ENCODE measurements around the gene CCL3.
"Not testable (repeated sequence)": the region's sequence is repeated elsewhere in the genome, so short reads cannot be mapped to it uniquely, and the experiment has no call there.

Gene CCL3

DNA sequence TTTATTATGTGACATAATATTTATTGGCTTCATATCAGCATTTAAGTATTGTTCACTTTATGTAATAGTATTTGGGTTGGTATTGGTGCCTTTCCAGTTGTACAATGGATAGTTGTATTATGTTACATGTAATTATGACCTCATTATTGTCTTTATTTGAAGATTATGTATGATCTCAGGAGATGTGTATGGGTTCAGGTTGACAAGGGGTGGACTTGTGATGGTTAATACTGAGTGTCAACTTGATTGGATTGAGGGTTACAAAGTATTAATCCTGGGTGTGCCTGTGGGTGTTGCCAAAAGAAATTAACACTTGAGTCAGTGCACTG, 25.7 kb upstream of the CCL3 start:
- not testable (repeated sequence) for DNase-seq (ENCODE audit: low spot score)

DNA sequence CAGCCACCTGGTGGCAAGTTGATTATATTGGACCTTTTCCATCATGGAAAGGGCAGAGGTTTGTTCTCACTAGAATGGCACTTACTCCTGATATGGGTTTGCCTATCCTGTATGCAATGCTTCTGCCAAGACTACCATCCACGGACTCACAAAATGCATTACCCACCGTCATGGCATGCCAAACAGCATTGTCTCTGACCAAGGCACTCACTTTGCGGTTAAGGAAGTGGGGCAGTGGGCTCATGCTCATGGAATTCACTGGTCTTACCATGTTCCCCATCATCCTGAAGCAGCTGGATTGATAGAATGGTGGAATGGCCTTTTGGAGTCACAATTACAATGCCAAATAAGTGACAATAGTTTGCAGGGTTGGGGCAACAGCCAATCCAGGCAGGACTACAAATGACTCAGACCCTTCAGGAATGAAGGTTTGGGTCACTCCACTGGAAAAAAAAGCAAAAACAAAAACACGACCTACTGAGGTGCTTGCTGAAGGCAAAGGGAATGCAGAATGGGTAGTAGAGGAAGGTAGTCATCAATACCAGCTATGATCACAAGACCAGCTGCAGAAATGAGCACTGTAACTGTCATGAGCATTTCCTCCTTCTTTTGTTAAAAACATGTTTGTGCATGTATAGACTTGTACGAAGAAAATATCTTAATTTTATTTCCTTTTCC, 25.2 kb upstream of the CCL3 start:
- DNase-seq (ENCODE audit: low spot score): not testable (repeated sequence)

DNA sequence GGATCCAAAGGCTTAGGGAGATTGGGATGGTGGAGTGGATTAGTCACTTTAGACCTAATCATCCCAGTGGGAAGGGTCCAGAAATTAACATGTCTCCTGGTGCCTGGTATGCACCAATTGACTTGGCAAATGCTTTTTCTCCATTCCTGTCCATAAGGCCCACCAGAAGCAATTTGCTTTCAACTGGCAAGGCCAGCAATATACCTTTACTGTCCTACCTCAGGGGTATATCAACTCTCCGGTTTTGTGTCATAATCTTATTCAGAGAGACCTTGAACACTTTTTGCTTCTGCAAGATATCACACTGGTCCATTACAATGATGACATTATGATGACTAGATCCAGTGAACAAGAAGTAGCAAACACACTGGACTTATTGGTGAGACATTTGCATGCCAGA, 23.2 kb upstream of the CCL3 start:
- DNase-seq (ENCODE audit: low spot score): not testable (repeated sequence)

DNA sequence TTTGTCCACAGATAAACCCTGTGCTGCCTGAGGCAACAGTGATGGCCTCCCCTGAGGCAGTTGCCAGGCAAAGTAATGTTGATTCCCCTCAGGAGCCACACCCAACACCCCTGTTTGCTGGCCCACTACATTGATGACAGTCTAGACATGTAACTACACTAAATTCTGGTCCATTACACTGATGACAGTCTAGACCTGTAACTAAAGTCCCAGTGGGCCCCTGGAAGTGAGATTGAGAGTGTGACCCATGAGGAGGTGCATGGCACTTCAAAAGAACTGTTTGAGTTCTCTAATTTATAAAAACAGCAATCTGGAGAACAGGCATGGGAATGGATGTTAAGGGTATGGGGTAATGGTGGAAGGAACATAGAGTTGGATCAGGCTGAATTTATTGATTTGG, 22.6 kb upstream of the CCL3 start:
- DNase-seq (ENCODE audit: low spot score): no peak

DNA sequence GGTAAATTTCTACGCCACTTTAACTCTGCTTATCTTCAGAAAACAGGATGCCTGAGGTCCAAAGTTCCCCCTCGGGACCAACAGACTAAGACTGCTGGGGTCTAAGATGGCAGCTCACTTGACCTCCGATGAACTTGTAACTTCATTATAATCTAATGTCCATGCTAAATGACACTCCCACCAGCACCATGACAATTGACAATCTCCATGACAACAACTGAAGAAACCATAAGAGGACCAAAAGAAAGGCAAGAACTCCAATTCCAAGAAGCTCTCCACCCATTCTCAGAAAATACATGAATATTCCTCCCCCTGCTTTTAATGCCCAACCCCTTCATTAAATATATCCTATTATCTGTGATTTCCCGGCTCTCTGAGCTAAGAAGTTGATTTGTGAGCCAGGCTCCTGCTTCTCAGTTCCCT, 21.1 kb upstream of the CCL3 start:
- DNase-seq (ENCODE audit: low spot score): no peak

DNA sequence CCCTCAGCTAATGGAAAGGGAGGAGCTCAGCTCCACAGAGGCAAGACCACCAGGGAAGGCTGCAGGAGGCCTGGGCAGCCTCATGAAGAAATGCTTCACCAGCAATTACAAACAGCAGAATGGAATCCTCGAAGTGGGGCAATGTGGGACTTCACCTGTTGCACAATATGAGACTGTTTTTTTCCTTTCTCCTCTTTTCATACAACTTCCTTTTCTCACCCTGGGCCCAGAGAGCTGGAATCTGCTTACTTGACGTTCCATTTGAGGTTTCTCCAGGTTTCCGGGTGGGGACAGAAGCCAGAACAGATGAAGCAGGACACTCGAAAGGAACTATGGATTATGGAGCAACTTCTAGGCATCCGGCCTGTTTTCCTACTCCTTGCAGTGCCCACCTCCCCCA, 18.3 kb upstream of the CCL3 start:
- not testable (repeated sequence) for DNase-seq (ENCODE audit: low spot score)

DNA sequence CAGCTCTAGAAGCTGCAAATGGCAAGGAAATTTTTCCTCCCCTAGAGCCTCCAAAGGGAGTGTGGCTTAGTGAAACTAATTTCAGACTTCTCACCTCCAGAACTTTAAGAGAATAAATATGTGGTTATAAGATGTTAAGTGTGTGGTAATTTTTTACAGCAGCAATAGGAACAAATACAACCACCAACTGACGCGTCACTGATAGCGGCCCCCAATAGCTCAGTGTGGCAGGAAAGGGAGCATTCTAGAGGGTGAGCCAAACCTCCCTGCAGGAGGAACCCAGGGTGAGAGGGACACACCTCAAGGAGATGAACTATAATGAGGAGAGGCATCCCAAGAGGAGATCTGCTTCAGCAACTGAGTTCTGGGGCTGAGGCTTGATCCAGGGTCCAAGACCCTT, 17.7 kb upstream of the CCL3 start:
- DNase-seq (ENCODE audit: low spot score): no peak

DNA sequence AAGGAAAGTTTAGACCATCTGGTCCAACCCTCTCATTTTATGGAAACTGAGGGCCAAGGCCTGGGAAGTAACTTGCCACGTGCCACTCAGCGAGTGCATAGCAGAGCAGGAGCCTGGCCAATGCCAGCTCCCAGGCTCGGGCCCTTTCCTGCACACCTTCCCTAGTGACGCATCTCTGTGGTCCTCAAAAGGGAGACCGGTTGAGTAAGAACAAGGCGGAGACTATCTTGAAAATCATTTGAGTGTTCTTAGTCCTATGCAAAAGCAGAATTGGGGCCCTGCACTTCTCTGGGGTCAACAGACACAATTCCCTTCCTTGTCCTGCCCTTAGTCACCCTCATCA, 16.5 kb upstream of the CCL3 start:
- no peak for DNase-seq (ENCODE audit: low spot score)

DNA sequence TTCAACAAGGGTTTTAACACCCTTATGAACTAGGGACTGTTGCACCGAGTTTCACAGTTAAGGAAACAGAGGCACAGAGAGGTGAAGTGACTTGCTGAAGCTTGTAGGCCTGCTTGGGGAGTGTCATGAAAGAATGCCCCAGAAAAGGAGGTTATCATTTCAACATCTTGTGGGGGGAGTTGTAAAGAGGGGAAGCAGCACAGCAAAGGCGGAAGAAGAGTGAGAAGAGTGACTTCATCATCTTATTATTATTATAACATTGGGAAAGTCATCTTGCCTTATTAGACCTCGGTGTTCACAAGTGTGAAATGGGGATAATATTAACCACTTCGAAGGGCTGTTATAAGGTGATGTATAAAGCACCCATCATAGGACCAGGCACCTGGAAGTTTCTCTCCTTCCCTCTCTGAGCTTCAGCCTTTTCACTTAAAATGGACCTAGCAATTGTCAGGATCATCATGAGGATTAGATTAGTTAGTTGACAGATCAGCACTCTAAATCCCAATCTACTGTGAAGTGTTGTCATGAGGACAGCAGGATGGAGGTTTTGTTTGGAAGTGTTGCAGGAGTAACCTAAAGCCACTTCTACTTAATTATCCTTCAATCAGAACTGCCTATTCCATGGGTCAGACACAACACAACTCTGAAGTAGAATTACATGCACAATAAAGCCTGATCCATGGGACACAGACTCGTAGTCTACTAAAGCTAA, 16.0 kb upstream of the CCL3 start:
- DNase-seq (ENCODE audit: low spot score): no peak

DNA sequence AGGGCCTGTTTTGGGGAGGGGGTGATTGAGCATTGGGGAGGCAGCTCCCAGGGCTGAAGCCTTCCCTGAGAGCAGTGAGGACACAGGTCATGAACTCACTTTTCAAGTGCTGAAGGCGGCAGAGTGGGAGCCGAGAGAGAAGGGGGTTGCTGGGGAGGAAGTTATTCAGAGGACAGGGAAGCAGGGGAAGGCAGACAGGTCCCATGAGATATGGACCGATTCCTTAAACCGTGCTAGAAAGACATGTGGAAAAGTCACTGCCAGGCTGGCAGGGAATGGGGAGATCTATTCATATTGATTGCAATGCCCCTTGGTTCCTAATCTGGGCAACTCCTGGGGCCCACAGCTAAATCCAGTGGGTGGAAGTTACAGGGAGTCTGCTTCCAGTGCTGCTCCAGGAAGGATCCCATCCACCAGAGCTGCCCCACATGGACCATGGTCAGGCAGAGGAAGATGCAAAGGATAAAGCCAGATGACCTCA, 14.8 kb upstream of the CCL3 start:
- DNase-seq (ENCODE audit: low spot score): no peak

DNA sequence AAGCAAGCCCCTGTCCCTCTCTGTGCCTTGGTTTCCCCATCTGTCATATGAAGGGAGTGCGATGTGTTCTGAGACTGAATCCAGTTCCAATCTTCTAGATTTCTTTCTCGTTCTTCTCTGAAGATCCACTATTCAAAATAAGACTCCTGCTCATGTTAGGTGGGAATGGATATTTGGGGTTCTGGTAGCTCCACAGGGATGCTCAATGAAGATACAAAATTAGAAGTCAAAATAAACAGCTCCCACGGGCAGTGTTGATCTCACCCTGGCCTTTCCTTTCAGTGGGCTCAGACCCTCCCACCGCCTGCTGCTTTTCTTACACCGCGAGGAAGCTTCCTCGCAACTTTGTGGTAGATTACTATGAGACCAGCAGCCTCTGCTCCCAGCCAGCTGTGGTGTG, 14.3 kb upstream of the CCL3 start:
- DNase-seq (ENCODE audit: low spot score): not testable (repeated sequence)

DNA sequence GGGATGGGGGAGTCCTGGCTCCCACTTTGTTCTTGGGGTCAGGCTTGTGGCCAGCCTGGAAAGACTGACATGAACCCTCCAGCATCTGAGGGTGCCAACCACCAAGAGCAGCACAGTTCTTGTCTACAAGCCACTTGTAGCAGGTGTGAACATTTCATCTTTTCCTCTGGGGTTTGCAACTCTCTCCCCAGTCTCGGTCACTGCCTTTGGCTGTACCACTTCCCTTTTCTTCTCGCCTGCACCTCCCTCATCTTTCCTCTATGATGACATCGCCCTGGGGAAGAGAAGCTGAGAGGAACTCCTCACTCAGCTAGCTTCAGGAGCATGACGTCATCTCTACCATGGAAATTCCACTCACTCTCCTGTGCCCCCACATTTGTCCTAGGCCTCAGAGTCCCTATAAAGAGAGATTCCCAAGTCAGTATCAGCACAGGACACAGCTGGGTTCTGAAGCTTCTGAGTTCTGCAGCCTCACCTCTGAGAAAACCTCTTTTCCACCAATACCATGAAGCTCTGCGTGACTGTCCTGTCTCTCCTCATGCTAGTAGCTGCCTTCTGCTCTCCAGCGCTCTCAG, 13.5 kb upstream of the CCL3 start, which contains the start of gene CCL4:
TSS of gene CCL4 (plus strand) at position 427 of the 575 bp plus-strand sequence. CDS start at position 506, 79 bp downstream.
- not testable (repeated sequence) for DNase-seq (ENCODE audit: low spot score)

DNA sequence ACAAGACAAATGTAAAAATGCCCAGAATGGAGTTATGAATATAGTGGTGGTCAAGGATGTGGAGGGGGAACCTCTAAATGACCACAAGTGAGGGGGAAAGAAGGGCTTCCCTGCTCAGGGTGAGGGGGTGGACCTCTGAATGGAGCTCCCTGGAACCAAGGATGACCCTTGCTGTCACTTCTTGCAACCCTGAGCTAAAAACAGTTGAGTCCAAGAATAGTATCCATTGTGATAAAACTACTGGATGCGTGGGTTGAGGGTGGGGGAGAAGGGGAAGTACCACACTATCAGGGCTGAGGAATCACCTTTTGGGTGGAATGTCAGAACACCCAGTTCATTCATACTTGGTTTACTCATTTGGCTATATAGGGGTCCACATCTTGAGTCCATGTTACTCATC, 9.1 kb upstream of the CCL3 start:
- DNase-seq (ENCODE audit: low spot score): not testable (repeated sequence)

DNA sequence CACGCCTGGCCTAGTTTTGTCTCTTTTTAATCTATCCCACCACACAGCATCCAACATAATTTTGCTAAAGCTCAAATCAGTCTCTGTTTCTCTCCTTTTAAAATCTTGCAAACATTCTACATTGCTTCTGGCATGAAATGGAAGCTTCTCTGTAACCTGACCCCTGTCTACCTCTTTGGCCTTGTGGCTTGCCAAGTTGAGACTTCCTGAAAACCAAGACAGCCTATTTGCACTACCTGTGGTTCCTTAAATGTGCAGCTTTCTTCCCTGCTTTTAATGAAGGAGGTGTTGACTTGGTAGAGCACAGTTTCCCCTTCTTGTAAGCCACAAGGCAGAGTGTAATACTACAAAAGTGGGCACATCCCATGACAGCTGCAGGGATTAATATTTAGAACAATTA, 6.0 kb upstream of the CCL3 start:
- no peak for DNase-seq (ENCODE audit: low spot score)

DNA sequence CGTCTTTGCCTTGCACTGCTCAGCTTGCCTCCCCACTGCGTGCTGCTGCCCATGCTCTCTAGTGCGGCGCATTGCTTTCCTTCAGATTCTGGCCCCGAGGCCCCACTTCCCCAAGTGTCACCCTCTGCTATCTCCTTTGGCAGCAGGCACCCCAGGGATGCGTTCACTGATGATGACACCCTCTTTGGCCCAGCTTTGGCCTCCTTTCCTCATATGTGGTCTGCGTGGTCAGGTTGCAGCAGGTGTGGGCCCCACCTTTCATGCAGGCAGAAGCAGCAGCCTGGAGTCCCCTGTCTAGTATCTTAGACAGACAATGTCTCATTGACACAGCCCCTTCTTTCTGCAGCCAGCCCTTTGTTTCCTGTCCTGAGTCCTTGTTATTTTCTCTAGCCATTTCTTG, 4.8 kb upstream of the CCL3 start:
- DNase-seq (ENCODE audit: low spot score): no peak

DNA sequence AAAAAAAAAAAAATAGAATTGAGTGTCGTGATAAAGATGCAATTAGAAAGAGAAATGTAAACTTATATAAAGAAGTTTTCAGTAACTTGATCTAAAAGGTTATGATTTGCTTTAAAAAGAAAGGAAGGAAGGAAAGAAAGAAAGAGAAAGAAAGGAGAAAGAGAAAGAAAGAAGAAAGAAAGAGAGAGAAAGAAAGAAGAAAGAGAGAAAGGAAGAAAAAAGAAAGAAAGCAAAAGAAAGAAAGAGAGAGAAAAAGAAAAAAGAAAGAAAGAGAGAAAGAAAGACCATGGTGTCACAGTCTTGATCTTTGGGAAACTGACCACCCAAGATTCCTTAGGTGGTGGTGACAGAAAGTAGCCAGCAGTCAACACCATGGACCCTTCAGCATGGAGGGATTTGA, 4.3 kb upstream of the CCL3 start:
- no peak for DNase-seq (ENCODE audit: low spot score)

DNA sequence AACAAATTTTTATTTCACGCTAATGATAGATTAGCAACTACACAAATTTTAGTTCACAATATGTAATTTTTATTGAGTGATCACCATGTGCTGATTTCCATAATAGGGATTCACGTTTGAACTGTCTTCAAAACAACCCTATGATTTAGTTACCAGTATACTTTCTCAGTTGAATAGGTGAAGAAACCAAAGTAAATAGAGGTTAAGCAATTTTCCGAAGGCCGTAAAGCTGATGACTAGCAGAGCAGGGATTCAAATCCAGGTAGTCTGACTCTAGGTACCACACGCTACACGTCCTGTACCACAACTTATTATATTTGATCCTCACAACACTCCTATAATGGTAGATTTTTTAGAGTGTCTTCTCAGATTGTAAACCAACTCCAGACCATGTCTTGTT, 2.8 kb upstream of the CCL3 start:
- not testable (repeated sequence) for DNase-seq (ENCODE audit: low spot score)

DNA sequence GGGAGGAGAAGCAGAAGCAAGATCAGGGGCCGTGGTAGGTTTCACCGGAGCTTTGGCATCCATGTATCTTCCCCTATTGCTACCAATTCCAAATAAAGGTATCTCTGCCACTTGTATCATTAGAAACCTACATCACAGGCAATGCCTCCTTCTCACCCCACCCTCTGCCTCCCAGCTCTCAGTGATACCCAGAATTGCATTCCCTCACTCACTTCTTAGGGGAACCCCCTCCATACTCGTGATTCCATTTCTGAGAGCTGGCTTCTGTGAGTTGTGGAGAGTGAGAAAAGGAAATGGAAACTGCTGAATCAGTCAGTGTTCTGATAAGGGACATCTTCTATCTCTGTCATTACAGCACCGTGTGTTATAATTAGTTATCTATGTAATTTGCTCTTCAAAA, 2.3 kb upstream of the CCL3 start:
- DNase-seq (ENCODE audit: low spot score): no peak

DNA sequence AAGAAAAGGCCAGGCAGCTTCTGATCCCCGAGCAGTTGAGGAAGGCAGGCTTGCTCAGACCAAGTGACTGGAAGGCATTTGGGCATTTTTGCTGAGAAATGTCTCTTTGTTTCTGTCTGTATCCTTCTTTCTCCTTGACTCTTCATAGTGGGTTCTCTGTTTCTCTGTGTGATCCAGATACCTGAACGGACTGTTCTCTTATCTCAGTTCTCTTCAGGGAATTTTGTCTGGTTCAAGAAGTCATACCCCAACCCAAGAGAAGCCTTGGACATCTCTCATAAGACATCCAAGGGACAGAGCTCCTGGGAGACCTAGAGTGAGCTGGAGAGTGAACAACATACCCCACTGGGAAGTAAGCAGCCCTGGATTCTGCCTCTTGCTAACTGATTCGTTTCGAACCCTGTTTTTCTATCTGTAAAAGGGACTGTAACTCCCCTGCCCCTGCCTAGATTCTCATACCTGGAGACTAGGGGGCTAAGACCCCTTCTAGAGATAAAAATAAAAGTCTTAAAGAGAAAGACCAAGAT, 541 bp downstream of the CCL3 start:
- no peak for DNase-seq (ENCODE audit: low spot score)

DNA sequence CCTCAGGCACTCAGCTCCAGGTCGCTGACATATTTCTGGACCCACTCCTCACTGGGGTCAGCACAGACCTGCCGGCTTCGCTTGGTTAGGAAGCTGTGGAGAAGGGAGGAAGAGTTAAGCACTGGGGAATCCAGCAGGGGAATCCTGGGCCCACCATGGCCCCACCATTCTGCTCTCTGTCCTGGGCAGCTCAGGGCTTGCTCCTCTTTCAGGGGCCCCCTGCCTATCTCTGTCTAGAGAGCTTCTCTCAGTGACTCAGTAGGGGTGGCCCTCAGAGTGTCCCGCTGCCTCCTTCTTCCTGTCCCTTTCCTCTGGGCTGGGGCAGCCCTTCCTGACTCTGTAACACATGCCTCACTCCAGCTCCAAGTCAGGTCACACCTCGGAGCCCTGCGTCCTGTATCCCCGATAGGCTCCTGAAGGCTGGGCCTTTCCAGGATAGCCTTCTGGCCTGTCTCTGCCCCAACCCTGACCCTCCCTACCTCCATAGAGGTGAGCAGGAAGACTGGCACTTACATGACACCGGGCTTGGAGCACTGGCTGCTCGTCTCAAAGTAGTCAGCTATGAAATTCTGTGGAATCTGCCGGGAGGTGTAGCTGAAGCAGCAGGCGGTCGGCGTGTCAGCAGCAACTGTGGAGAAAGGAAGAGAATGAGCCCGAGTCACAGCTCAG, 1.1 kb downstream of the CCL3 start:
- DNase-seq (ENCODE audit: low spot score): no peak

DNA sequence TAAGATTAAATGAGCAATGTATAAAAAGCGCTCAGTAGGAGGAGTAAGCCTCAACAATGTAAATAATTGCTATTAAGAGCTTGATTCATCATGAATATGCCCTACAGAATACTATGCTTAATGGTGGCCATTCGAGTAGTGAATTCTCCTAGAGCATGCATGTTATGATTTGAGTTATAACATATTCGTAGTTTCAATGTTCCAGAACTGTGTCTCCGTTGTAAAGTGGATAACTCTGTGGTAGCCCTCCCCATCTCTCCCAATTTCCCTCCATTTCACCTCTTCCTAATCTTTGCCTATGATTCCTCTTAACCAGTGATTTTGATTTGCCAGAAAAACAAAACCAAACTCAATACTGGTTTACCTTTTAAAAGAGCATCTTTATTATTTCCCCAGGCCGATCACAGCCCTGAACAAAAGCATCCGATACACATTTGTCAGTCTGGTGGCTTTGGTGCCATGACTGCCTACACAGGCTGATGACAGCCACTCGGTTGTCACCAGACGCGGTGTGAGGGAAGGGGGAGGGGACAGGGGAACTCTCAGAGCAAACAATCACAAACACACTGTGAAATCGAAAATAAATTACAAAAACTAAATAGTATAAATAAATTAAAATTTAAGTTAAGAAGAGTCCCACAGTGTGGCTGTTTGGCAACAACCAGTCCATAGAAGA, 1.9 kb downstream of the CCL3 start:
- DNase-seq (ENCODE audit: low spot score): not testable (repeated sequence)

DNA sequence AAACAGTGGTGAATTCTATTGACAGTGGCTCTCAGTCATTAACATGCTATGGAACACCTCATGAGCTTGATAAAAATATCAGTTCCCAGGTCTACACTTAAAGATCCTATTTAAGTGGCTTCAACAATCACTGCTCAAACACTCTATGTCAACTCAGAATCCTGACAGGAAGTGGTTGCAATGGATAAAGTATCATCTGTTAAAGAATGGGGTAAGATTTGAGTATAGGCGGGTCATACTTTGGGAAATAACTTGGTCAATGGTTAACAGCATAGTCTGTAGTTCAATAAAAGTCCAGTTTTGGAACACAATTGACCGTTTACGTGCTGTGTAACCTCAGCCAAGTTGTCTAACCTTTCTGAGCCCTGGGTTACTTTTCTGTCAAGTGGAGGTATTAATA, 2.5 kb downstream of the CCL3 start:
- DNase-seq (ENCODE audit: low spot score): not testable (repeated sequence)

Measured in SK-N-DZ (cell line).